HepG2 (cell line): Measurements from ENCODE around the gene TBC1D4. TPM values are rescaled to one million over a fixed set of nuclear protein-coding genes. Genes with fewer than 3 reads are reported as not detected.

ENCODE experiments used
- ARHGAP35 ChIP-seq: sonication (generic); formaldehyde crosslinking; IDR thresholded peaks from 2 replicates; pipeline ENCODE4 v1.9.0; 2022; ENCODE audit warnings: mild to moderate bottlenecking, inconsistent platforms, moderate library complexity, missing genetic modification reagents, borderline replicate concordance
- ARNT2 ChIP-seq: sonication (generic); formaldehyde crosslinking; IDR thresholded peaks from 2 replicates; pipeline ENCODE4 v1.8.0; 2022; ENCODE audit warnings: mild to moderate bottlenecking, low read depth, missing genetic modification reagents, moderate library complexity
- DMAP1 ChIP-seq: IDR thresholded peaks from 2 replicates; pipeline ENCODE4 v1.6.1; 2016
- FIP1L1 ChIP-seq: fragments of 200-400 bp; formaldehyde crosslinking; IDR thresholded peaks from 2 replicates; pipeline ENCODE4 v1.6.1; 2018; ENCODE audit warnings: low read depth, mild to moderate bottlenecking, low read length, moderate library complexity, borderline replicate concordance; ENCODE audit not compliant: insufficient read depth
- FOSL2 ChIP-seq: sonication (generic); formaldehyde crosslinking; IDR thresholded peaks from 2 replicates; pipeline ENCODE4 v1.4.0; 2020; ENCODE audit warnings: missing genetic modification reagents
- FOXA3 ChIP-seq: IDR thresholded peaks from 2 replicates; pipeline ENCODE4 v1.6.1; 2016; ENCODE audit warnings: missing genetic modification reagents, missing compliant biosample characterization
- GATAD1 ChIP-seq: IDR thresholded peaks from 2 replicates; pipeline ENCODE4 v1.6.1; 2016; ENCODE audit warnings: missing genetic modification reagents, missing compliant biosample characterization
- MAFG ChIP-seq: sonication (generic); formaldehyde crosslinking; IDR thresholded peaks from 2 replicates; pipeline ENCODE4 v1.5.1; 2020; ENCODE audit warnings: mild to moderate bottlenecking, missing genetic modification reagents
- MXD4 ChIP-seq: IDR thresholded peaks from 2 replicates; pipeline ENCODE4 v1.6.1; 2016; ENCODE audit warnings: mild to moderate bottlenecking, missing biosample characterization, missing genetic modification reagents
- PAXIP1 ChIP-seq: sonication (generic); formaldehyde crosslinking; conservative IDR thresholded peaks from 2 replicates; pipeline ENCODE4 v1.4.0; 2020; ENCODE audit warnings: mild to moderate bottlenecking, missing genetic modification reagents, moderate library complexity
- PHF21A ChIP-seq: sonication (generic); formaldehyde crosslinking; IDR thresholded peaks from 2 replicates; pipeline ENCODE4 v1.5.0; 2020; ENCODE audit warnings: mild to moderate bottlenecking, missing genetic modification reagents
- PHF8 ChIP-seq: sonication (generic); formaldehyde crosslinking; IDR thresholded peaks from 2 replicates; pipeline ENCODE4 v1.5.0; 2020; ENCODE audit warnings: missing genetic modification reagents
- SP5 ChIP-seq: IDR thresholded peaks from 2 replicates; pipeline ENCODE4 v1.6.1; 2016; ENCODE audit warnings: low read depth, borderline replicate concordance
- TCF12 ChIP-seq, 2 experiments: fragments of 450-650 bp in 1 of 2; sonication (generic) in 1 of 2; formaldehyde crosslinking in 1 of 2; IDR thresholded peaks; 2 replicates each; pipeline versions ENCODE4 v1.6.1 to v1.8.0; 2017 to 2022; ENCODE audit warnings: antibody characterized with exemption in 1 of 2, mild to moderate bottlenecking in 1 of 2, missing genetic modification reagents in 1 of 2, moderate library complexity in 1 of 2
- TCF7L2 ChIP-seq: IDR thresholded peaks from 2 replicates; pipeline ENCODE4 v1.6.1; 2011; ENCODE audit warnings: mild to moderate bottlenecking, low read depth, low read length, moderate library complexity
- ZBTB10 ChIP-seq: sonication (generic); formaldehyde crosslinking; IDR thresholded peaks from 2 replicates; pipeline ENCODE4 v1.4.0; 2020; ENCODE audit warnings: missing genetic modification reagents, borderline replicate concordance
- ZNF264 ChIP-seq: sonication (generic); formaldehyde crosslinking; IDR thresholded peaks from 2 replicates; pipeline ENCODE4 v1.4.0; 2020; ENCODE audit warnings: missing genetic modification reagents
- ZNF317 ChIP-seq: sonication (generic); formaldehyde crosslinking; IDR thresholded peaks from 2 replicates; pipeline ENCODE4 v1.5.0; 2020; ENCODE audit warnings: mild to moderate bottlenecking, missing genetic modification reagents
- ZNF460 ChIP-seq: sonication (generic); formaldehyde crosslinking; IDR thresholded peaks from 2 replicates; pipeline ENCODE4 v1.5.1; 2020; ENCODE audit warnings: missing genetic modification reagents, mild to moderate bottlenecking, borderline replicate concordance
- ZNF644 ChIP-seq: IDR thresholded peaks from 2 replicates; pipeline ENCODE4 v1.6.1; 2016; ENCODE audit warnings: low read depth
- polyA plus RNA-seq, 8 experiments: library from polyadenylated mRNA; depleted of rRNA in 3 of 8; stranded (reverse) in 7 of 8; unstranded in 1 of 8; fragments of >200 nt; fragmentation: Illumina TruSeq in 4 of 8; extraction: Trizol in 4 of 8; gene quantifications; 2 replicates each; pipeline versions ENCODE4 v1.2.1 to v1.2.3, GENCODE V29; 2011 to 2016; ENCODE audit warnings: low read depth in 4 of 8, missing spikeins in 1 of 8, mixed read lengths in 1 of 8; ENCODE audit not compliant: insufficient read depth in 1 of 8
- total RNA-seq, 5 experiments: library from RNA; depleted of rRNA; stranded (reverse); fragments of >200 nt; fragmentation: Illumina TruSeq; extraction: Trizol; gene quantifications; 2 replicates each; pipeline ENCODE4 v1.2.3, GENCODE V29; 2016; ENCODE audit warnings: low read depth in 1 of 5
- TF ChIP-seq, protein P1 (sequence below): sonication (generic); formaldehyde crosslinking; IDR thresholded peaks from 2 replicates; pipeline ENCODE4 v1.4.0; 2020; ENCODE audit warnings: missing genetic modification reagents
- TF ChIP-seq, protein P2 (sequence below): sonication (generic); formaldehyde crosslinking; IDR thresholded peaks from 2 replicates; pipeline ENCODE4 v1.8.0; 2022; ENCODE audit warnings: mild to moderate bottlenecking, missing genetic modification reagents, moderate library complexity

The TBC1D4 gene
- total and polyA plus RNA-seq, 2 of the 13 experiments (the other 11 are each of a cell fraction or from before 2014, with no cell fraction given): 35.9 to 64.4 TPM

- TF ChIP-seq ZNF460: no peak
- TF ChIP-seq, protein P1, sequence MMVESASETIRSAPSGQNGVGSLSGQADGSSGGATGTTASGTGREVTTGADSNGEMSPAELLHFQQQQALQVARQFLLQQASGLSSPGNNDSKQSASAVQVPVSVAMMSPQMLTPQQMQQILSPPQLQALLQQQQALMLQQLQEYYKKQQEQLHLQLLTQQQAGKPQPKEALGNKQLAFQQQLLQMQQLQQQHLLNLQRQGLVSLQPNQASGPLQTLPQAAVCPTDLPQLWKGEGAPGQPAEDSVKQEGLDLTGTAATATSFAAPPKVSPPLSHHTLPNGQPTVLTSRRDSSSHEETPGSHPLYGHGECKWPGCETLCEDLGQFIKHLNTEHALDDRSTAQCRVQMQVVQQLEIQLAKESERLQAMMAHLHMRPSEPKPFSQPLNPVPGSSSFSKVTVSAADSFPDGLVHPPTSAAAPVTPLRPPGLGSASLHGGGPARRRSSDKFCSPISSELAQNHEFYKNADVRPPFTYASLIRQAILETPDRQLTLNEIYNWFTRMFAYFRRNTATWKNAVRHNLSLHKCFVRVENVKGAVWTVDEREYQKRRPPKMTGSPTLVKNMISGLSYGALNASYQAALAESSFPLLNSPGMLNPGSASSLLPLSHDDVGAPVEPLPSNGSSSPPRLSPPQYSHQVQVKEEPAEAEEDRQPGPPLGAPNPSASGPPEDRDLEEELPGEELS (CRISPR knock-in tag): peak; percentile 96
- peak; percentile 48; the same call in 1 of the 2 replicates for TF ChIP-seq MXD4 (CRISPR knock-in tag)
- TF ChIP-seq ARNT2: no peak
- TF ChIP-seq ZNF264: 0 out of 2 replicates have a peak, but pooled peaks have one; percentile 21
- TF ChIP-seq SP5: peak; percentile 96
- no peak for TF ChIP-seq MAFG (CRISPR knock-in tag)
- TF ChIP-seq ZNF644 (CRISPR knock-in tag): peak; percentile 90
- no peak for TF ChIP-seq PHF8 (CRISPR knock-in tag)
- TF ChIP-seq DMAP1: peak; percentile 50; the same call in 1 of the 2 replicates
- TF ChIP-seq PAXIP1 (CRISPR knock-in tag): peak; percentile 83
- peak; percentile 89 for TF ChIP-seq FOXA3 (CRISPR knock-in tag)
- TF ChIP-seq ZNF317 (CRISPR knock-in tag): 0 out of 2 replicates have a peak, but pooled peaks have one; percentile 49
- TF ChIP-seq FOSL2 (CRISPR knock-in tag): peak; percentile 79
- no peak for TF ChIP-seq TCF7L2
- no peak for TF ChIP-seq ARHGAP35 (CRISPR knock-in tag)
- TF ChIP-seq ZBTB10 (CRISPR knock-in tag): peak; percentile 29; the same call in 1 of the 2 replicates
- TF ChIP-seq, protein P2, sequence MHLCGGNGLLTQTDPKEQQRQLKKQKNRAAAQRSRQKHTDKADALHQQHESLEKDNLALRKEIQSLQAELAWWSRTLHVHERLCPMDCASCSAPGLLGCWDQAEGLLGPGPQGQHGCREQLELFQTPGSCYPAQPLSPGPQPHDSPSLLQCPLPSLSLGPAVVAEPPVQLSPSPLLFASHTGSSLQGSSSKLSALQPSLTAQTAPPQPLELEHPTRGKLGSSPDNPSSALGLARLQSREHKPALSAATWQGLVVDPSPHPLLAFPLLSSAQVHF: no peak
- TF ChIP-seq TCF12 (IDR thresholded peaks at IDR 0.05): no peak
- peak; percentile 87 for TF ChIP-seq TCF12 (CRISPR knock-in tag; IDR thresholded peaks at IDR 0.05)
- peak; percentile 47; the same call in 1 of the 2 replicates for TF ChIP-seq GATAD1 (CRISPR knock-in tag)
- peak; percentile 62; the same call in 1 of the 2 replicates for TF ChIP-seq PHF21A (CRISPR knock-in tag)
- TF ChIP-seq FIP1L1: no peak
Measured at GRCh38 chr13:75411924-75412537, 69.9 kb downstream of the TBC1D4 start (continued).
